Right atrium auricular region (tissue), 2 donors: ENCODE measurements around the gene VPS13A. TPM values are rescaled to one million over a fixed set of nuclear protein-coding genes. Genes with fewer than 3 reads are reported as not detected.

ENCODE experiments used
- DNase-seq: peaks from one replicate; pipeline ENCODE4 v3.0.0-alpha.2; 2019; ENCODE audit warnings: low spot score
- H3K27ac ChIP-seq, 2 donors: fragments of 200-600 bp; sonication (generic); 1 replicate in 1 of 2; 2 replicates in 1 of 2; pipeline ENCODE4 v1.5.1; 2016 to 2019
- H3K27me3 ChIP-seq, 2 donors: fragments of 200-600 bp; sonication (generic); one replicate each; pipeline versions ENCODE4 v1.5.1 to v1.6.0; 2017 to 2019
- H3K36me3 ChIP-seq: fragments of 200-600 bp; sonication (generic); one replicate; pipeline ENCODE4 v1.5.1; 2016
- H3K4me1 ChIP-seq, 2 donors: fragments of 200-600 bp; sonication (generic); one replicate each; pipeline versions ENCODE4 v1.5.1 to v1.6.0; 2017 to 2019
- H3K4me3 ChIP-seq, 2 donors: fragments of 200-600 bp; sonication (generic); 1 replicate in 1 of 2; 2 replicates in 1 of 2; pipeline ENCODE4 v1.5.1; 2017 to 2019; ENCODE audit warnings: mild to moderate bottlenecking in 1 of 2, moderate library complexity in 1 of 2
- H3K9me3 ChIP-seq, 2 donors: fragments of 200-600 bp; sonication (generic); one replicate each; pipeline ENCODE4 v1.5.1; 2019
- CTCF ChIP-seq, 2 donors: fragments of 200-600 bp; sonication (generic); IDR thresholded peaks; one replicate each; pipeline ENCODE4 v1.5.1; 2019; ENCODE audit warnings: antibody characterized with exemption in 2 of 2
- total RNA-seq, 2 donors: library from RNA; depleted of rRNA; stranded (reverse); fragments of >200 nt; gene quantifications; one replicate each; pipeline ENCODE4 v1.1.0, GENCODE V29; 2016

The VPS13A gene
- total RNA-seq, 2 donors from 2014 or later = 29.5 to 43.8 TPM

- H3K27me3 ChIP-seq = no peaks in the 10 kb centered on the region
- peaks cover 0 to 5% of the 10 kb centered on the region in 2 donors for H3K4me1 ChIP-seq
- DNase-seq = no peak
- TF ChIP-seq CTCF (IDR thresholded peaks at IDR 0.05) = no peak
- no peaks in the 10 kb centered on the region for H3K9me3 ChIP-seq
- no peak overlapping the region for H3K27ac ChIP-seq
- H3K36me3 ChIP-seq = peaks cover 9% of the 10 kb centered on the region
- no peak overlapping the region for H3K4me3 ChIP-seq
These were observed 243.3 kb downstream of the VPS13A start for GRCh38 chr9:77420641-77421040.

- no peak for TF ChIP-seq CTCF (IDR thresholded peaks at IDR 0.05)
- Histone ChIP-seq H3K9me3 (no peaks in the 10 kb centered on the region), H3K4me1 (peaks cover 0 to 5% of the 10 kb centered on the region in 2 donors), H3K27ac (no peak overlapping the region), H3K27me3 (no peaks in the 10 kb centered on the region), H3K36me3 (no peaks in the 10 kb centered on the region), H3K4me3 (no peak overlapping the region)
- DNase-seq = no peak
These were observed 244.4 kb downstream of the VPS13A start for GRCh38 chr9:77421506-77422265.

- H3K4me1 ChIP-seq = no peaks in the 10 kb centered on the region
- no peaks in the 10 kb centered on the region for H3K27me3 ChIP-seq
- no peak overlapping the region for H3K27ac ChIP-seq
- H3K36me3 ChIP-seq = no peaks in the 10 kb centered on the region
- TF ChIP-seq CTCF (IDR thresholded peaks at IDR 0.05) = no peak
- no peak overlapping the region for H3K4me3 ChIP-seq
- no peak for DNase-seq
- no peaks in the 10 kb centered on the region for H3K9me3 ChIP-seq
These were observed 245.6 kb downstream of the VPS13A start for GRCh38 chr9:77422969-77423368.

- Histone ChIP-seq H3K27ac (no peak overlapping the region), H3K4me3 (no peak overlapping the region), H3K27me3 (no peaks in the 10 kb centered on the region), H3K4me1 (no peaks in the 10 kb centered on the region), H3K36me3 (no peaks in the 10 kb centered on the region), H3K9me3 (no peaks in the 10 kb centered on the region)
- no peak for TF ChIP-seq CTCF (IDR thresholded peaks at IDR 0.05)
- DNase-seq = no peak
These were observed 246.5 kb downstream of the VPS13A start for GRCh38 chr9:77423841-77424240.

- no peak for DNase-seq
- H3K27ac ChIP-seq = no peak overlapping the region
- H3K4me1 ChIP-seq = no peaks in the 10 kb centered on the region
- TF ChIP-seq CTCF (IDR thresholded peaks at IDR 0.05) = no peak
- H3K4me3 ChIP-seq = no peak overlapping the region
- no peaks in the 10 kb centered on the region for H3K27me3 ChIP-seq
- no peaks in the 10 kb centered on the region for H3K9me3 ChIP-seq
- no peaks in the 10 kb centered on the region for H3K36me3 ChIP-seq
These were observed 247.7 kb downstream of the VPS13A start for GRCh38 chr9:77424993-77425392.

GRCh38 chr9:77426712-77427111 is 249.4 kb downstream of the VPS13A start:
- Histone ChIP-seq H3K36me3 (no peaks in the 10 kb centered on the region), H3K27ac (no peak overlapping the region), H3K4me1 (no peaks in the 10 kb centered on the region), H3K27me3 (no peaks in the 10 kb centered on the region), H3K4me3 (no peak overlapping the region), H3K9me3 (no peaks in the 10 kb centered on the region)
- TF ChIP-seq CTCF (IDR thresholded peaks at IDR 0.05) = no peak
- no peak for DNase-seq
